HG03064 (cell line): Measurements from ENCODE around the gene CKAP5.

Experiments
- ATAC-seq: cut with Tn5 transposase; IDR thresholded peaks from one replicate; pipeline ENCODE4 v1.9.1; 2021; ENCODE audit warnings: low read depth; ENCODE audit not compliant: unreplicated experiment

CKAP5 gene

DNA sequence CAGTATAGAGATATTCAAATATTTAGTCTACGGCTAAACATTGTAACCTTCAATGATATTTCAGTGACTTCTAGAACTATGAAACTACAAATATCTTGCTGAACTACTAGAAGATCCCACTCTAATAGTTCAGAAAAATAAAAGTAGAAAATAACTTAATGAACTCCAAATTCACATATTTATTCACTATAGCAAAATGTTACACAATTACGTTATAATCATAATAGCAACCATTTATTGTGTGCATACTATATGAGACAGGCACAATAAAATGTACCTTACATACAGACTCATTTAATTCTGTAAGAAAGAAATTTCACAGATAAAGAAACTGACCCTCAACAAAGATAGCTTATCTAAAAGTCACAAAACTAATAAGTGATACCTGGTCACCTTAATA lies 69.2 kb downstream of the CKAP5 start:
- ATAC-seq, result no peak

DNA sequence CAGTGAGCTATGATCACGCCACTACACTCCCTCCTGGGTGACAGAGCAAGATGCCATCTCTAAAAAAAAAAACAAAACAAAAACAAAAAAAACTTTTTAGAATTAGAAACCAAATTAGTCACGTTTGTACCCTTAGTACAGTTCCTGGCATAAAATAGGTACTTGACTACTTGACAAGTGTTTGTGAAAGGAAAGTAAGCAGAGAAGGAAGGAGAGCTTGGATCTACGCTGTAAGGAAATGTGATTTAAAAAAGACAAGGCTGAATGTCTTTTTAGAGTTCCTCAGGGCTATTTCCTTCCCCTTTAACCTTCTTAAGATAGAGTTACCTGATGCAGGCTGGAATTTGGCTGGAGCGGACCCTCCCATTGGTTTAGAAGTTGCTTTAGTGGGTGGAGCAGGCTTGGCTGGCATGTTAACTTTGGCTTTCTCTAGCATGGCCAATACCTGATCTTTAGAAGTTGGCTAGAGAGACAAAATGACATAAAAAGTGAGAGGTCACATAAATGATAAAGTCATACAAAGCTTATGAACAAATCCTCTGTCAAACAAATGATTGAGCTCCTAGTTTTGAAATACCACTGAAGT lies 76.4 kb downstream of the CKAP5 start:
- no peak for ATAC-seq

DNA sequence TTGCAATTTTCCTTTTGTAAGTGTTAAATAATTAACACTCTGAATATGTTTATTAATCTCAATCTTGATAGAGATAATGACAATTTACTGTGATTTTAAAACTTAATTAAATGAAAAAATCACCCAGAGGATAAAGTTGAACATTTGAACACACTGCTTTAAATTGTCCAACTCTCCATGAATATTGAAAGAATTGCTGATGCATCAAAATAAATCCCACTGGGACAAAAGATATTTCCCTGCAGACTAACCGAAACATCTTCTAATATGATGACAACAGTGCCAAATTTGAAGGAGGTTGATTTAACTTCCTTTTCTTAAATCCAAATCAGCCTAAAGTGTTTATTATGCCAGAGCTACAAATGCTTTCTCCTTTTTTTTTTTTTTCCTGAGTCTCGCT lies 79.4 kb downstream of the CKAP5 start:
- no peak for ATAC-seq

DNA sequence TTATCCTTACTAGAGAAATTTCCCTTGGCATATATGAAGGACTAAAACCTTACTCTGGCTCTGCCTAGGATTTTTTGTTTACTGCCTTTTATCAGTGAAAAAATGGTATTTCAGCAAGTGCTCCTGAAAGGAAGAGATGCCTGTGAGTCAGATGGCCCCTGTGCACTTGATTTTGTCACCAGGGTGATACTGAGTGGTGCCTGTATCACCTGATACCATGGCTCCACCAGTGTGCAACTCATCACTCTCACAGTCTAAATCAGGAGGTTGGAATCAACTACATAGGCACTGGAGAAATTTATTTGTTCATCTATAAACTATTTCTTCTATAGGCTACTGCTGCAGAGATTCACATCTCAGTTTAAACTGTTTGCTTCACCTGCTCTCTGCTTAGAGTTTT lies 83.8 kb downstream of the CKAP5 start:
- no peak for ATAC-seq

DNA sequence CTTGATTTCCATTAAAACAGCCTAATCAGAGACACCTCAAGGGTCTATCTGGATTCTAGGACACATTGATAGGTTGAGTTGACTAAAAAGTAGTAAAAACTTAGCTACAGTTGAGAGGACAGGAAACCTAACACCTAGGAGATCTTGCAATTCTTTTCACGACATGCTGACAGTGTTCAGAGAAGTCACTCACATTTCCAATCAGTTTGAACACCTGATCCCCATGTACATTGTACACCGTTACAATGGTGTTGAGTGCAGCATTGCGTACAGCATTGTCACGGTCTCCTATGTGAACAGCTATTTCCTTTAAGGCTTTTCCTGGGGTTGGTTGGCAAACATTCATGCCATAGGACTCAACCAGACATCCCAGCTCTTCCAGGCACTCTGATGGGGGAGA lies 84.3 kb downstream of the CKAP5 start:
- ATAC-seq, result no peak

DNA sequence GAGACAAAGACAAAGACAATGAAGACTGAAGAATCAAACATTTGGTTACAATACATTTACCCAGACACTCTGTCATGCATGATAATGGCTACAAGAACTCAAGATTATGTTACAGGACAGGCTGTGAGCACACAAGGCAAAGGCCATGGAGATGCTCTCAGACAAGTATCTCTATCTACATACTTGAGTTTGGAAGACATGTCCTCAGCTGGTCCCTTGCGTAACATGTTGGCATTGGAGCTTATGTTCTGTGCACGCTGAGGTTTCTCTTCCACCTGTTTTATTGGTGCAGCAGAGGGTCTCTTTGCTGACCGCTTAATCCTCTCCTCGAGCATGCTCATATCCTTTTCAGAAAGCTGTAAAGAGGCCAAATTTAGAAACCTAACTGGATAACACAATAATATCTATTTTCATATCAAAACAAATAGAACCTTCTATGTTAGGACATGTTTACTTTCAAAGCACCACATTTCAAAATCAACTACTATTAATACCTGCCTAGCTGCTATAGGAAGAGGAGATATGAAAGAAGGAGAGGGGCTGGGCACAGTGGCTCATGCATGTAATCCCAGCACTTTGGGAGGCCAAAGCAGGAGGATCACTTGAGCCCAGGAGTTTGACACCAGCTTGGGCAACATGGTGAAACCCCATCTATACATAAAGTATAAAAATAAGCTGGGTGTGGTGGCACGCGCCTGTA lies 85.5 kb downstream of the CKAP5 start:
- no peak for ATAC-seq

DNA sequence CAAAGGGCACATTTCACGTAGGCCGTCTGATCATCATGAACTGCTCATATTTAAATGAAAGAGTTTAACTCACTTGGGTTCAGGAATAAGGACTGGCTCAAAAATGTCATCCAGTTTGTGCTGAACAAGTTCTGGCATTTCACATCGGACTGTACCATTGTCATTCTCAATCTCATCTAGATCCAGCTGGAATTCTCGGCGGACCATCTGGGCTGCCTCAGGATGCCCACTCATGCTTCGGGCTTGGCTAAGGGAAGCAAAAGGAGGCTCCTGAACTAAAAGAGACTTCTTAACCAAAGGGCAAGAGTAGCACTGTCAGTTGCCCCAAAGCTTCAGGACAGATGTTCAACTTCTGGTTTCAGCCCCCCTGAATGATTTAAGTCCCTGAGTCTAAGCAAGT lies 86.9 kb downstream of the CKAP5 start:
- no peak for ATAC-seq

DNA sequence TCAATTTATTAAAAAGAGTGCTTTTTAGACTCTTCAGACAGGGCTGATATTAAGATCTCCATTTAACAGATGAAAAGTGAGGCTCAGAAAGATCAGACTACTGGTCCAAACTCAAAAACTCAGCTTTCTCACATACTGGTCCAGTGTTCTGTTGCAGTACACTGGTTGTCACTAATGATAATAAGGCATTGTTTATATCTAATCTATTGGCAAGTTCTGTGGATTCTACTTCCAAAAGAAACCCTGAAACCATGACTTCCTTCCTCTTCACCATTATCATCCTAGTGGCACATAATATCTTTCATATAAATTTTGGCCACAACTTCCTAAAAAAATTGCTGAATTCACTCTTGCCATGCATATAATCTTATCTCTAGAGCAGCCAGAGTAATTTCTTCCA lies 90.1 kb downstream of the CKAP5 start:
- ATAC-seq, result no peak

DNA sequence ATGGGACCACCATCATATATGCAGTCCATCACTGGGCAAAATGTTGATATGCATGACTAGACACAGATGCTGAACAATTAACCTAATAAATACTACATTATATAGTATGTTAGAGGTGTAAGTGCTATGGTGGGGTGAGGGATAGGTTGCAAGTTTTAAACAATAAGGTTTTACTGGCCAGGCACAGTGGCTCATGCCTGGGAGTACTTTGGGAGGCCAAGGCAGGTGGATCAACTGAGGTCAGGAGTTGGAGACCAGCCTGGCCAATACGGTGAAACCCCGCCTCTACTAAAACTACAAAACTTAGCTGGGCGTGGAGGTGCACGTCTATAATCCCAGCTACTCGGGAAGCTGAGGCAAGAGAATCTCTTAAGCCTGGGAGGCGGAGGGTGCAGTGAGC lies 98.9 kb downstream of the CKAP5 start:
- ATAC-seq, result no peak

DNA sequence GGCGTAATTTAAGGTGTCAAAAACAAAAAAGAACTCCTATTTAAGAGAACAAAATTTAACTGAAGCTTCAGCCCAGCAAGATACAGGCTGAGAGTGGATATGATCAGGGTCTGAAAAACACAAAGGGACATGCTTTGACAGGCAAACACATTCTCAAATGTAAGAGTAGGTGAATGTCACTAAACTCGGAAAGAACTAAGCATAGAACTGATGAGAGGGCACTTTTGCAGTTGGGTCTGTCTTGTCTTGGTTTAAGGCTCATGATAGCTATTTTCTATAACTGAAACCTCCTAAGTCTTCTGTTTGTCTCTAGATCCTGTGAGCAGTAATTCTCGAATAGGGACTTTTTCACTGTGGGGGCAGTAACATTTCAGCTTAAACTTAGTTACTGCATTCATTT lies 100.1 kb downstream of the CKAP5 start:
- ATAC-seq, result no peak

DNA sequence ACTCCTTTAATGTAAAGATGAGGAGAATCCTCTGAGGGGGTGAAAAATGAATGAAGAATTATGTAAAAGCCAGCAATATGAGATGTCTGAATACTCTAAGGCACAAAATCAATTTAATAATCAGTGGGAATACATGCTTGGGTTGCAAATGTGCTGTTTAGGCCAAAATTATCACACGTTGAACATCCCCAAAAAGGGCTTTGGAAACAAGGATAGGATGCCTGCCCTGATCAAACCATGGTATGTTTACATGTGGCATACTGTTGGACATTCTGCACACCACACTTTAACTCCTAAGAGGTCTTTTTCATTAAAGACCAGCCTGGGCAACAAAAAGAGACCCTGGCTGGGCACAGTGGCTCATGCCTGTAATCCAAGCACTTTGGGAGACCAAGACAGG lies 100.8 kb downstream of the CKAP5 start:
- ATAC-seq, result no peak

DNA sequence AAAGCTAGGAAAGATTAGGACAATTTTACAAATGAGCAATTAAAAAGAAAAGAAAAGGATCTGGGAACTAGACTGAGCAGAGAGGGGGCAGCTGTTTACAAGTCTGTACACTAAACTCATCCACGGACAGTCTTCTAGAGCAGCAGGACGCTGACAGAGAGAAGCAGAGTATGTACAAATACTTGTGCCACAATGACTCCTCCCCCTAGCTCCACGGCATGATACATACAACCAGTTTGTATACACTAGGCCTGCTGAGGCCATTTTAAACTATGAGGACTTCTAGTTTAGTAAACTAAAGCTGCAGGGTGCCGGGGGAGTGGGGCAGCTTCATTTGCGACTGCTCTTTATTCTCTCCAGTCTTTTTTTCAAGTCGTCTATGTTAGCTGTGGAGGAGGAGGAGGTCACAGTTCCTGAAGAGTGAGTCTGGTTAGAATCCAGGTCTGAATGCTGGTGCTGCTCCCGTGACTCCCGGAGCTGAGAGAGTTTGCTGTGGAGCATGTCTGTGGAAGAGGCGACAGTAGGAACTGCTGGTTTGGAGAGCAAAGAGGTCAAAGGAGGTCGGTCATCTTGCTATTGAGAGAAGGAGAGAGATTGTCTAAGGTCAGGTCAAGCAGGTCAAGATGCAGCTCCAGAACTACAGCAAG lies 102.3 kb downstream of the CKAP5 start:
- ATAC-seq, result no peak

DNA sequence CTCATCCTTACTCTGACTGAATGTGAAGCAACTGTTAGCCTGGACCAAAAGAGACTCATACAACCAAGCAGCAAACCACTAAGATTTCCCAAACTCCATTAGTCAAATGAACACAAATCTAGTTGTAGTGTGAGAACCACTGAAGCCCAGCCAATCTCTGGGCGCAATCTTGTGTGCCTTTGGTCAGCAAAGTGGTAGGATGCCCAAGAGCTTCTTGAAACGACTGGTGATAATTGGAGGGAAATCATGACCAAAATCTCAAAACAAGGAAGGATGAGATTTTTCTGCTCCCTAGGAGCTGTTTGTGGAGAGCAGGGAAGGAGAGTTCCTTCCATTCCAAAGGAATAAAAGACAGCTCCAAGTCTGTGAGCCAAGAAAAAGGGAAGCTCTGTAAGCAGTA lies 103.0 kb downstream of the CKAP5 start:
- no peak for ATAC-seq

DNA sequence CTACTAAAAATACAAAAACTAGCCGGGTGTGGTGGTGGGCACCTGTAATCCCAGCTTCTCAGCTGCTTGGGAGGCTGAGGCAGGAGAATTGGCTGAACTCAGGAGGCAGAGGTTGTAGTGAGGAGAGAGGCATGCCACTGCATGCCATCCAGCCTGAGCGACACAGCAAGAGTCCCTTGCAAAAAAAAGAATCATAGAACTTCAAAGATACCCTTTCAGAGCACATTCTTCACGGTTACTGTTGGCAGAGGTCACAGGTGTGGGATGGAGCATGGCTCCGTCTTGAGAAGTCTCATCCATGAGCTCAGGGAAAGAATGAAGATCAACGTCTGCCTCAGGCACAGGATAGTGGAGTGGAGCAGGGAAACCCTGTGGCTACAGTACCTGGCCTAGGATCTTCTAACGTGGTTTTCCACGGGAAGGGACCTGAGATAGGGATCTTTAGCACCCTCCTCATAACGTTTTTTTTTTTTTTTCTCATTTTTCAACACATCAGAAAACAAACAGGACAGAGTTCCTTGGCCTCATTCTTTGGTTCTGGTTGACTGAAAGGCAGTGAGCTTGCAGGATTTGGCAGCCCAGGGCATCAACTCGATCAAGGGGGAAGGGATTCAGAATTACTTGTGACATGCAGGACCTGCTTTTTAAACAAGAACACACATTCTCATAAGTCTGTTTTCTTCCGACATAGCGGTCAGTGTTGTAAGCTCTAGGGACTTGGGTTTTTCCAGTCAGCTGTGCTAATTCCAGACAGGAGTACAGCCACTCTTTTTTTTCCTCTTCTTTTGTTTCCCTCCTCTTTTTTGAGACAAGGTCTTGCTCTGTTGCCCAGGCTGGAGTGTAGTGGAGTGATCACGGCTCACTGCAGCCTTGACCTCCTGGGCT lies 104.2 kb downstream of the CKAP5 start:
- ATAC-seq, result no peak

DNA sequence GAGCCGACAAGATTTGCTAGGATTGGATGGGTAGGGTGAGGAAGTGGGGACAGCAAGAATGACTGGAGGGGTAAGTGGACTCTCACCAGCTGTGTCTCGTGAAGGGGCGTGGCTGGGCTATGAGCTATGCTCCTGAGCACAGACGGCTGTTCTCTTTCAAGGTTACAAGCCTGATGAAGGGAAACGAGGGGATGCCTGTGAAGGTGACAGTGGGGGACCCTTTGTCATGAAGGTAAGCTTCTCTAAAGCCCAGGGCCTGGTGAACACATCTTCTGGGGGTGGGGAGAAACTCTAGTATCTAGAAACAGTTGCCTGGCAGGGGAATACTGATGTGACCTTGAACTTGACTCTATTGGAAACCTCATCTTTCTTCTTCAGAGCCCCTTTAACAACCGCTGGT lies 107.2 kb downstream of the CKAP5 start:
- ATAC-seq, result no peak

DNA sequence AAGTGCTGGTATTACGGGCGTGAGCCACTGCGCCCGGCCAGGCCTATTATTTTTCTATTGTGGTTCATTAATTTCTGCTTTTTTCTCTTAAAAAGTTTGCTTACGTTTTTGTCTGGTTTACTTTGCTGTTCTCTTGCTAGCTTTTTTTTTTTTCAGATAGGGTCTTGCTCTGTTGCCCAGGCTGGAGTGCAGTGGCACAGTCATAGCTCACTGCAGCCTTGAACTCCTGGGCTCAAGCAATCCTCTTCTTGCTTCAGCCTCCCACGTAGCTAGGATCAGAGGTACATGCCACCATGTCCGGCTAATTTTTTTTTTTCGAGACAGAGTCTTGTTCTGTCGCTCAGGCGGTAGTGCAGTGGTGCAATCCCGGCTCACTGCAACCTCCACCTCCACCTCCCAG lies 108.4 kb downstream of the CKAP5 start:
- no peak for ATAC-seq

DNA sequence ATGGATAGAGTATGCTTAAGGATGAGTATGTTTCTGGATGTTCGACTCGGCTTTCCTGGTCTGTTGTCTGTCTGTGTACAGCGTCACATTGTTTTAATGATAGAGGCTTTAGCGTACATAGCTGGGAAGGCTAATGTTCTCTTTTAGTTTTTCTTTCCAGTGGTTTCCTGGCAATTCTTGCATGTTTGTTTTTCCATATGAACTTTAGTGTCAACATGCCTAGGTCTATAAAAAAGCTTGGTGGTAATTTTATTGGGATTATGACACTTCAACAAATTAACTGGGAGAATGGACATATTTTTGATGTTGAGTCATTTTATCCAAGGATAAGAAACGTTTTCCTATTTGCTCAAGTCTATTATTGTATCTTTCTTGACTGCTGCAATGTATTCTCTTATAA lies 109.5 kb downstream of the CKAP5 start:
- ATAC-seq, result no peak

DNA sequence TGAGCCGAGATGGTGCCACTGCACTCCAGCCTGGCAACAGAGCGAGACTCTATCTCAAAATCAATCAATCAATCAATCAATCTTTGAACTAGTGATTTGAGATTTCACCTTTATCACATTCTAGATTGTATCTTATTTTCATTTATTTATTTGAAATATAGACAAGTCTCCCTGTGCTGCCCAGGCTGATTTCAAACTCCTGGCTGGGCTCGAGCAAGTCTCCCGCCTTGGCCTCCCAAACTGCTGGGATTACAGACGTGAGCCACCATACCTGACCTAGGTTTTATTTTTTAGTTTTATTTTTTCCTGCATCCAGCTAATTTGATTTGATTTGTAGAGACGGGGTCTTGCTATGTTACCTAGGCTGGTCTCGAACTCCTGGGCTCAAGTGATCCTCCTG lies 109.9 kb downstream of the CKAP5 start:
- ATAC-seq, result no peak

DNA sequence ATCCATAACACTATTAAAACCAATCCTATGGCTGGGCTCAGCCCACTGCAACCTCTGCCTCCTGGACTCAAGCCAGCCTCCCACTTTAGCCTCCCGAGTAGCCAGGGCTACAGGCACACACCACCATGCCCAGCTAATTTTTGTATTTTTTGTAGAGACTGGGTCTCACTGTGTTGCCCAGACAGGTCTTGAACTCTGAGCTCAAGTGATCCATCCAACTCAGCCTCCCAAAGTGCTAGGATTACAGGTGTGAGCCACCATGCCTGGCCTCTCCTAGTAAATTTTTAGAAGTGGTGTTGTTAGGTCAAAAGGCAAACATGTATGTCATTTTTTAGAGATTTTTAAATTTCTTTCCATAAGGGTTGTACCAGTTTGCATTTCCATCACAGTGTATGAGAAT lies 112.8 kb downstream of the CKAP5 start:
- no peak for ATAC-seq

DNA sequence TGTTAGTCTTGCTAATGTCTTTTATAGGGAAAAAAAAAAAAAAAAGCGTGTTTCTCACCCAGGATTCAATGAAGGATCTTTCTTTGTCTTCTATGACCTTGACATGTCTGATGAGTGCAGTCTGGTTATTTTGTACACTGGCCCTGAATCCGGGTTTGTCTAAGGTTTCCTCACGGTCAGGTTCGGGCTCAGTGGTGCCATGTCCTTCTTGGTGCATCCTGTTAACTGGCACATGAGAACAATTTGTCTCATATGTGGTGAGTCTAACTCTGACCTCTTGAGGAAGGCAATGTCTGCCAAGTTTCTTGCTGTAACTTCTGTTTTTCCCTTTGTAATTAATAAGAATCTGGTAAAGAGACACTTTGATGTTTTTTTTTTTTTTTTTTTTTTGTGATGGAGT lies 114.5 kb downstream of the CKAP5 start:
- ATAC-seq, result no peak
